ENCODE data around the gene ZNF76.

- TF ChIP-seq TAF1 (IDR thresholded peaks at IDR 0.05; ENCODE audit: borderline replicate concordance, insufficient read depth, low read length): no peak
- no peak for TF ChIP-seq POLR2AphosphoS5 (IDR thresholded peaks at IDR 0.05; ENCODE audit: low read depth, low read length)
- TF ChIP-seq REST (IDR thresholded peaks at IDR 0.05; ENCODE audit: insufficient read depth in 1 of 2, low read depth in 2 of 2, low read length in 2 of 2): no peak
These were observed 24.6 kb upstream of the ZNF76 start for GRCh38 chr6:35234901-35235300.

Data from PFSK-1 (cell line).